Upper lobe of left lung (tissue), 6 donors: ENCODE data around the gene ECD. TPM values are rescaled to one million over a fixed set of nuclear protein-coding genes. Genes with fewer than 3 reads are reported as not detected.

Experiments
- ATAC-seq, 2 donors: fragments of 200-7000 bp; cut with Tn5 transposase; one replicate each; pipeline ENCODE4 v1.9.1; 2022; ENCODE audit warnings: mild to moderate bottlenecking in 2 of 2, moderate library complexity in 2 of 2; ENCODE audit not compliant: low FRiP score in 2 of 2
- DNase-seq, 2 donors: peaks; one replicate each; pipeline ENCODE4 v3.0.0-alpha.2; 2019 to 2020
- H3K27ac ChIP-seq, 4 donors: fragments of 200-600 bp; sonication (generic); one replicate each; pipeline ENCODE4 v1.5.1; 2016 to 2019
- H3K27me3 ChIP-seq, 4 donors: fragments of 200-600 bp; sonication (generic); one replicate each; pipeline ENCODE4 v1.5.1; 2017 to 2019
- H3K36me3 ChIP-seq, 4 donors: fragments of 200-600 bp; sonication (generic); one replicate each; pipeline ENCODE4 v1.5.1; 2016 to 2019
- H3K4me1 ChIP-seq, 4 donors: fragments of 200-600 bp; sonication (generic); one replicate each; pipeline ENCODE4 v1.5.1; 2018 to 2019
- H3K4me3 ChIP-seq, 4 donors: fragments of 200-600 bp; sonication (generic); one replicate each; pipeline ENCODE4 v1.5.1; 2017 to 2019; ENCODE audit warnings: mild to moderate bottlenecking in 2 of 4, moderate library complexity in 1 of 4
- H3K9me3 ChIP-seq, 4 donors: fragments of 200-600 bp; sonication (generic); one replicate each; pipeline ENCODE4 v1.5.1; 2018 to 2019
- CTCF ChIP-seq, 6 experiments: fragments of 450-650 bp in 4 of 6; fragments of 200-600 bp in 2 of 6; sonication (generic) in 2 of 6; IDR thresholded peaks; one replicate each; pipeline ENCODE4 v1.5.1; 2016 to 2019; ENCODE audit warnings: antibody characterized with exemption in 6 of 6
- EP300 ChIP-seq, 4 donors: sonication (generic); formaldehyde crosslinking; IDR thresholded peaks; one replicate each; pipeline ENCODE4 v1.5.1; 2017; ENCODE audit warnings: antibody characterized with exemption in 4 of 4, control low read depth in 2 of 4
- POLR2A ChIP-seq, 4 donors: fragments of 450-650 bp; IDR thresholded peaks; one replicate each; pipeline ENCODE4 v1.5.1; 2016 to 2017; ENCODE audit warnings: antibody characterized with exemption in 4 of 4, mild to moderate bottlenecking in 2 of 4
- POLR2AphosphoS5 ChIP-seq, 2 donors: sonication (generic); formaldehyde crosslinking; IDR thresholded peaks; one replicate each; pipeline ENCODE4 v1.5.1; 2017; ENCODE audit warnings: antibody characterized with exemption in 2 of 2
- WGBS, 2 donors: methylation state at CpG; one replicate each; pipeline ENCODE4 v1.1.5; 2017 to 2018; 5-methylcytosine and 5-hydroxymethylcytosine counted together
- total RNA-seq, 6 donors: library from RNA; depleted of rRNA in 4 of 6; stranded (reverse); fragments of >200 nt in 4 of 6; gene quantifications; one replicate each; pipeline versions ENCODE4 v1.1.0 to v1.2.1, GENCODE V29; 2016 to 2021
- donor health status: DM: no; HTN: no; CAD: no; lungs with moderate emphysema.
- donor health status: DM: no; HTN: yes; CAD: no; lungs with severe emphysema.

The ECD gene
- total RNA-seq, 6 donors from 2014 or later, result 19.2 to 43.0 (median 24.8) TPM

- DNase-seq (no peak), ATAC-seq (no peak)
- Histone ChIP-seq H3K27me3 (no peaks in the 10 kb centered on the region), H3K27ac (peak overlapping the region; percentile 88 to 97 (median 94)), H3K4me3 (peak overlapping the region in 3 of 4 donors; percentile 71 to 81 (median 77)), H3K9me3 (no peaks in the 10 kb centered on the region), H3K36me3 (peaks cover 0 to 25% (median 12%) of the 10 kb centered on the region in 4 donors), H3K4me1 (peaks cover 28 to 41% (median 32%) of the 10 kb centered on the region in 4 donors)
- WGBS, 2 donors, result 85 to 87% methylated on average over 2 of the region's 2 CpGs
- TF ChIP-seq POLR2AphosphoS5 (IDR thresholded peaks at IDR 0.05) (no peak), EP300 (IDR thresholded peaks at IDR 0.05) (no peak), CTCF (IDR thresholded peaks at IDR 0.05) (no peak), POLR2A (IDR thresholded peaks at IDR 0.05) (no peak)
Observed at GRCh38 chr10:73166972-73167371, 836 bp downstream of the ECD start.

- Histone ChIP-seq H3K4me3 (no peak overlapping the region), H3K27me3 (no peaks in the 10 kb centered on the region), H3K9me3 (no peaks in the 10 kb centered on the region), H3K4me1 (peaks cover 22 to 40% (median 26%) of the 10 kb centered on the region in 4 donors), H3K36me3 (peaks cover 0 to 44% (median 17%) of the 10 kb centered on the region in 4 donors), H3K27ac (no peak overlapping the region)
- 92 to 98% methylated on average over 2 of the region's 2 CpGs for WGBS, 2 donors
- TF ChIP-seq EP300 (IDR thresholded peaks at IDR 0.05) (no peak), POLR2AphosphoS5 (IDR thresholded peaks at IDR 0.05) (no peak), CTCF (IDR thresholded peaks at IDR 0.05) (no peak), POLR2A (IDR thresholded peaks at IDR 0.05) (no peak)
- ATAC-seq (no peak), DNase-seq (no peak)
Observed at GRCh38 chr10:73163096-73163495, 4.7 kb downstream of the ECD start.

DNA sequence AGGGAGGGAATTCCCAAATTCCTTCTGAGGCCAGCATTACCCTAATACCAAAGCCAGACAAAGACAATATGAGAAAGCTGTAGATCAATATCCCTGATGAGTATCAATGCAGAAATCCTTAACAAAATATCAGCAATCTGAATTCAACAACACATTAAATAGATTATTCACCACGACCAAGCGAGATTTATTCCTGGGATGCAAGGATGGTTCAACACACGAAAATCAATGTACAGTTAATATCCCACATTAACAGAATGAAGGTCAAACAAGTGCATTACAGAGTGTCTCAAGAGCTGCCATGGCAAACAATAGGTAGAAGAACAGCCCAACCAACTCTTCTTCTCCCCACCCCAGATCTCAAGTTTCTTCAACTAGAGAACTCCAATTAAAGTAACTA is 6.1 kb downstream of the ECD start:
- no peak for ATAC-seq
- DNase-seq, result no peak
- TF ChIP-seq POLR2AphosphoS5 (IDR thresholded peaks at IDR 0.05) (no peak), CTCF (IDR thresholded peaks at IDR 0.05) (no peak), EP300 (IDR thresholded peaks at IDR 0.05) (no peak), POLR2A (IDR thresholded peaks at IDR 0.05) (no peak)
- no peak overlapping the region for H3K27ac ChIP-seq
- H3K4me3 ChIP-seq, result no peak overlapping the region
- peaks cover 15 to 31% (median 21%) of the 10 kb centered on the region in 4 donors for H3K4me1 ChIP-seq
- H3K27me3 ChIP-seq, result no peaks in the 10 kb centered on the region
- no peaks in the 10 kb centered on the region for H3K9me3 ChIP-seq
- WGBS, 2 donors, result 92 to 94% methylated on average over 3 of the region's 3 CpGs
- peaks cover 0 to 58% (median 17%) of the 10 kb centered on the region in 4 donors for H3K36me3 ChIP-seq

DNA sequence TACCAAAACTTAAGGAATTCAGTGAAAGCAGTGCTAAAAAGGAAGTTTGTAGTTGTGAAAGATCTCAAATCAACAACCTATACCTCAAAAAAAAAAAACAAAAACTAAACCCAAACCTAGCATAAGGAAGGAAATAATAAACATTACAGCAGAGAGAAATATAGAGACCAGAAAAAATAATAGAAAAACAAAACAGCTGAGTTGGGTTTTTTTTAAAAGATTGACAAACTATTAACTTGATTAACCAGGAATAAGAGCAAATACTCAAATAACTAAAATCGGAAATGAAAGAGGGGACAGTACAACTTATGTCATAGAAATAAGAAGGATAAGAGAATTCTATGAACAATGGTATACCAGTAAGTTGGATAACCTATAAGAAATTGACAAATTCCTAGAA is 6.7 kb downstream of the ECD start:
- WGBS, 2 donors, result 90 to 97% methylated on average over 1 of the region's 1 CpG
- no peaks in the 10 kb centered on the region for H3K9me3 ChIP-seq
- ATAC-seq (no peak), DNase-seq (no peak)
- H3K27me3 ChIP-seq, result no peaks in the 10 kb centered on the region
- no peak overlapping the region for H3K27ac ChIP-seq
- peaks cover 11 to 26% (median 15%) of the 10 kb centered on the region in 4 donors for H3K4me1 ChIP-seq
- no peak for TF ChIP-seq POLR2AphosphoS5 (IDR thresholded peaks at IDR 0.05)
- TF ChIP-seq CTCF (IDR thresholded peaks at IDR 0.05), result no peak
- TF ChIP-seq EP300 (IDR thresholded peaks at IDR 0.05), result no peak
- H3K4me3 ChIP-seq, result no peak overlapping the region
- H3K36me3 ChIP-seq, result peaks cover 3 to 64% (median 21%) of the 10 kb centered on the region in 4 donors

GRCh38 chr10:73159038-73159648 is 8.7 kb downstream of the ECD start:
- whole genome bisulfite sequencing, 2 donors, result 11 to 15% methylated on average over 5 of the region's 5 CpGs
- peak in 1 of 2 donors; percentile 49 for DNase-seq

More at GRCh38 chr10:73159038-73159648, 8.7 kb downstream of the ECD start:
- no peak overlapping the region for H3K4me3 ChIP-seq
- no peak overlapping the region for H3K27ac ChIP-seq
- peaks cover 8 to 23% (median 9%) of the 10 kb centered on the region in 4 donors for H3K4me1 ChIP-seq
- TF ChIP-seq POLR2AphosphoS5 (IDR thresholded peaks at IDR 0.05), result no peak
- no peak for TF ChIP-seq POLR2A (IDR thresholded peaks at IDR 0.05)
- no peak for TF ChIP-seq EP300 (IDR thresholded peaks at IDR 0.05)
- peak; percentile 38 to 74 (median 64) for TF ChIP-seq CTCF (IDR thresholded peaks at IDR 0.05)
- H3K9me3 ChIP-seq, result no peaks in the 10 kb centered on the region
- no peaks in the 10 kb centered on the region for H3K27me3 ChIP-seq
- ATAC-seq, result peak in 1 of 2 donors; percentile 65
- peaks cover 11 to 80% (median 24%) of the 10 kb centered on the region in 4 donors for H3K36me3 ChIP-seq
